HCT116 (cell line): ENCODE results near the gene NGEF. TPM values are rescaled to one million over a fixed set of nuclear protein-coding genes. Genes with fewer than 3 reads are reported as not detected.

Source experiments
- ATAC-seq: fragments of 200-7000 bp; cut with Tn5 transposase; 2 replicates; pipeline ENCODE4 v1.9.1; 2020; ENCODE audit warnings: mild to moderate bottlenecking, moderate library complexity
- BruUV-seq: library from RNA; stranded (reverse); fragments of 400-500 nt; replicated peaks from 2 replicates; lab custom pipeline; 2021; lab: Mats Ljungman, UMichigan
- CTCF ChIA-PET: fragments of 300-600 bp; sonication (Branson Sonifier 250); formaldehyde crosslinking; loops from one replicate; lab custom pipeline; 2021; ENCODE audit warnings: antibody characterized with exemption; lab: Charles Lee
- POLR2A ChIA-PET: fragments of 300-600, 350-600 bp; sonication (Branson Sonifier 250); formaldehyde crosslinking; loops from one replicate; lab custom pipeline; 2021; ENCODE audit warnings: antibody characterized with exemption; lab: Charles Lee
- RAD21 ChIA-PET, 2 experiments: fragments of 300-600 bp; sonication (Branson Sonifier 250); formaldehyde crosslinking; loops; one replicate each; lab custom pipeline; 2023; ENCODE audit warnings: low total read pairs in 2 of 2; ENCODE audit not compliant: uncharacterized antibody in 2 of 2, unreplicated experiment in 2 of 2, low non-redundant PET in 1 of 2; lab: Charles Lee
- DNase-seq: peaks from one replicate; pipeline ENCODE4 v3.0.0-alpha.2; 2010; ENCODE audit warnings: low read depth, low spot score
- H2AFZ ChIP-seq: fragments of 200-600 bp; shearing (Covaris generic), sonication (generic); 2 replicates; pipeline ENCODE4 v1.6.1; 2017; ENCODE audit warnings: low read depth, mixed run types, mixed read lengths, antibody characterized with exemption, low read length; ENCODE audit not compliant: poor library complexity, severe bottlenecking
- H3K27ac ChIP-seq: 2 replicates; pipeline ENCODE4 v1.5.1; 2012; ENCODE audit warnings: low read depth, low read length
- H3K27me3 ChIP-seq: fragments of 200-600 bp; sonication (generic); 2 replicates; pipeline ENCODE4 v1.6.1; 2016; ENCODE audit warnings: mixed run types, low read length, mixed read lengths; ENCODE audit not compliant: insufficient read depth
- H3K36me3 ChIP-seq, 2 experiments: fragments of 200-500 bp in 1 of 2; fragments of 200-600 bp in 1 of 2; sonication (Bioruptor generic) in 1 of 2; sonication (generic) in 1 of 2; 2 replicates each; pipeline versions ENCODE4 v1.5.1 to v1.6.1; 2014 to 2016; ENCODE audit warnings: low read length in 2 of 2, inconsistent platforms in 1 of 2, mixed read lengths in 1 of 2, mixed run types in 1 of 2; ENCODE audit not compliant: insufficient read depth in 2 of 2, control insufficient read depth in 1 of 2
- H3K4me1 ChIP-seq, 2 experiments: fragments of 200-600 bp in 1 of 2; sonication (generic) in 1 of 2; 2 replicates each; pipeline versions ENCODE4 v1.5.1 to v1.6.1; 2012 to 2017; ENCODE audit warnings: low read length in 2 of 2, inconsistent platforms in 1 of 2, mild to moderate bottlenecking in 1 of 2, mixed read lengths in 1 of 2, mixed run types in 1 of 2, moderate library complexity in 1 of 2; ENCODE audit not compliant: insufficient read depth in 2 of 2, control insufficient read depth in 1 of 2
- H3K4me2 ChIP-seq: fragments of 200-600 bp; sonication (generic); 2 replicates; pipeline ENCODE4 v1.6.1; 2017; ENCODE audit warnings: mixed run types, low read length, mixed read lengths
- H3K4me3 ChIP-seq, 2 experiments: fragments of 200-600 bp in 1 of 2; sonication (generic) in 1 of 2; replicated peaks in 1 of 2; 2 replicates each; pipeline ENCODE4 v1.5.1; 2011 to 2016; ENCODE audit warnings: low read length in 2 of 2, control low read depth in 1 of 2, low read depth in 1 of 2, mild to moderate bottlenecking in 1 of 2, mixed read lengths in 1 of 2, mixed run types in 1 of 2
- H3K79me2 ChIP-seq: fragments of 200-600 bp; sonication (generic); 2 replicates; pipeline ENCODE4 v1.6.1; 2017; ENCODE audit warnings: mild to moderate bottlenecking, mixed run types, low read length, moderate library complexity, mixed read lengths; ENCODE audit not compliant: insufficient read depth
- H3K9ac ChIP-seq: fragments of 200-600 bp; sonication (generic); 2 replicates; pipeline ENCODE4 v1.6.1; 2016; ENCODE audit warnings: low read length, mixed read lengths
- H3K9me2 ChIP-seq: fragments of 200-600 bp; sonication (generic), shearing (Covaris generic); 2 replicates; pipeline ENCODE4 v1.6.1; 2017; ENCODE audit warnings: mixed run types, mild to moderate bottlenecking, moderate library complexity; ENCODE audit not compliant: insufficient read depth
- H3K9me3 ChIP-seq, 2 experiments: fragments of 200-500 bp in 1 of 2; fragments of 200-600 bp in 1 of 2; sonication (Bioruptor generic) in 1 of 2; sonication (generic) in 1 of 2; 2 replicates each; pipeline ENCODE4 v1.6.1; 2014 to 2017; ENCODE audit warnings: low read length in 2 of 2, mixed read lengths in 2 of 2, inconsistent platforms in 1 of 2, low read depth in 1 of 2, mild to moderate bottlenecking in 1 of 2, mixed run types in 1 of 2, moderate library complexity in 1 of 2; ENCODE audit not compliant: control insufficient read depth in 1 of 2, insufficient read depth in 1 of 2
- H4K20me1 ChIP-seq: fragments of 200-600 bp; sonication (generic), shearing (Covaris generic); 2 replicates; pipeline ENCODE4 v1.6.1; 2017; ENCODE audit warnings: mixed run types, mild to moderate bottlenecking, moderate library complexity; ENCODE audit not compliant: insufficient read depth
- CBX3 ChIP-seq: IDR thresholded peaks from 2 replicates; pipeline ENCODE4 v1.6.1; 2012; ENCODE audit warnings: low read depth
- CEBPB ChIP-seq: IDR thresholded peaks from 2 replicates; pipeline ENCODE4 v1.6.1; 2012; ENCODE audit warnings: low read depth
- EZH2phosphoT487 ChIP-seq: fragments of 200-600 bp; IDR thresholded peaks from 2 replicates; pipeline ENCODE4 v1.6.1; 2018; ENCODE audit warnings: antibody characterized with exemption, borderline replicate concordance
- POLR2AphosphoS5 ChIP-seq: IDR thresholded peaks from 2 replicates; pipeline ENCODE4 v1.6.1; 2011; ENCODE audit warnings: mild to moderate bottlenecking, low read depth, low read length, moderate library complexity
- RAD21 ChIP-seq: IDR thresholded peaks from 2 replicates; pipeline ENCODE4 v1.6.1; 2012; ENCODE audit warnings: low read depth, mild to moderate bottlenecking
- SIN3A ChIP-seq: IDR thresholded peaks from 2 replicates; pipeline ENCODE4 v1.6.1; 2012; ENCODE audit warnings: low read depth
- SP1 ChIP-seq: IDR thresholded peaks from 2 replicates; pipeline ENCODE4 v1.6.1; 2012; ENCODE audit warnings: low read depth
- TCF7L2 ChIP-seq: IDR thresholded peaks from 2 replicates; pipeline ENCODE4 v1.7.0; 2011; ENCODE audit warnings: borderline replicate concordance, inconsistent platforms; ENCODE audit not compliant: insufficient read depth, insufficient read length; ENCODE audit errors: extremely low read depth
- intact Hi-C: fragments of 100-400 bp; cut with micrococcal nuclease; formaldehyde crosslinking; loops from 2 replicates; pipeline ENCODE4 v1.10.0; 2022
- total RNA-seq: library from RNA; stranded (reverse); gene quantifications from one replicate; pipeline ENCODE4 v1.2.1, GENCODE V29; 2021; ENCODE audit not compliant: unreplicated experiment
- TF ChIP-seq, protein P1 (sequence below), 3 experiments: fragments of 200-600 bp in 1 of 3; sonication (generic) in 1 of 3; IDR thresholded peaks in 2 of 3; conservative IDR thresholded peaks in 1 of 3; 2 replicates each; pipeline ENCODE4 v1.5.1; 2012 to 2017; ENCODE audit warnings: low read depth in 2 of 3, low read length in 2 of 3, antibody characterized with exemption in 1 of 3, borderline replicate concordance in 1 of 3, control low read depth in 1 of 3, mild to moderate bottlenecking in 1 of 3, mixed read lengths in 1 of 3, mixed run types in 1 of 3, moderate library complexity in 1 of 3; ENCODE audit not compliant: insufficient read depth in 1 of 3
- TF ChIP-seq, protein P2 (sequence below): IDR thresholded peaks from 2 replicates; pipeline ENCODE4 v1.6.1; 2012; ENCODE audit warnings: low read depth

NGEF gene
- total RNA-seq, 1 experiment from 2014 or later: 12.6 TPM

- TF ChIP-seq, protein P1, sequence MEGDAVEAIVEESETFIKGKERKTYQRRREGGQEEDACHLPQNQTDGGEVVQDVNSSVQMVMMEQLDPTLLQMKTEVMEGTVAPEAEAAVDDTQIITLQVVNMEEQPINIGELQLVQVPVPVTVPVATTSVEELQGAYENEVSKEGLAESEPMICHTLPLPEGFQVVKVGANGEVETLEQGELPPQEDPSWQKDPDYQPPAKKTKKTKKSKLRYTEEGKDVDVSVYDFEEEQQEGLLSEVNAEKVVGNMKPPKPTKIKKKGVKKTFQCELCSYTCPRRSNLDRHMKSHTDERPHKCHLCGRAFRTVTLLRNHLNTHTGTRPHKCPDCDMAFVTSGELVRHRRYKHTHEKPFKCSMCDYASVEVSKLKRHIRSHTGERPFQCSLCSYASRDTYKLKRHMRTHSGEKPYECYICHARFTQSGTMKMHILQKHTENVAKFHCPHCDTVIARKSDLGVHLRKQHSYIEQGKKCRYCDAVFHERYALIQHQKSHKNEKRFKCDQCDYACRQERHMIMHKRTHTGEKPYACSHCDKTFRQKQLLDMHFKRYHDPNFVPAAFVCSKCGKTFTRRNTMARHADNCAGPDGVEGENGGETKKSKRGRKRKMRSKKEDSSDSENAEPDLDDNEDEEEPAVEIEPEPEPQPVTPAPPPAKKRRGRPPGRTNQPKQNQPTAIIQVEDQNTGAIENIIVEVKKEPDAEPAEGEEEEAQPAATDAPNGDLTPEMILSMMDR (IDR thresholded peaks at IDR 0.05 in 2 of 3, conservative IDR thresholded peaks at IDR 0.05 in 1 of 3; ENCODE audit: borderline replicate concordance in 1 of 3, insufficient read depth in 1 of 3, low read depth in 2 of 3, low read length in 2 of 3): no peak
- TF ChIP-seq SIN3A (no peak), SP1 (no peak), EZH2phosphoT487 (no peak), CEBPB (no peak), RAD21 (no peak), TCF7L2 (no peak), CBX3 (no peak), POLR2AphosphoS5 (no peak)
- TF ChIP-seq, protein P2, sequence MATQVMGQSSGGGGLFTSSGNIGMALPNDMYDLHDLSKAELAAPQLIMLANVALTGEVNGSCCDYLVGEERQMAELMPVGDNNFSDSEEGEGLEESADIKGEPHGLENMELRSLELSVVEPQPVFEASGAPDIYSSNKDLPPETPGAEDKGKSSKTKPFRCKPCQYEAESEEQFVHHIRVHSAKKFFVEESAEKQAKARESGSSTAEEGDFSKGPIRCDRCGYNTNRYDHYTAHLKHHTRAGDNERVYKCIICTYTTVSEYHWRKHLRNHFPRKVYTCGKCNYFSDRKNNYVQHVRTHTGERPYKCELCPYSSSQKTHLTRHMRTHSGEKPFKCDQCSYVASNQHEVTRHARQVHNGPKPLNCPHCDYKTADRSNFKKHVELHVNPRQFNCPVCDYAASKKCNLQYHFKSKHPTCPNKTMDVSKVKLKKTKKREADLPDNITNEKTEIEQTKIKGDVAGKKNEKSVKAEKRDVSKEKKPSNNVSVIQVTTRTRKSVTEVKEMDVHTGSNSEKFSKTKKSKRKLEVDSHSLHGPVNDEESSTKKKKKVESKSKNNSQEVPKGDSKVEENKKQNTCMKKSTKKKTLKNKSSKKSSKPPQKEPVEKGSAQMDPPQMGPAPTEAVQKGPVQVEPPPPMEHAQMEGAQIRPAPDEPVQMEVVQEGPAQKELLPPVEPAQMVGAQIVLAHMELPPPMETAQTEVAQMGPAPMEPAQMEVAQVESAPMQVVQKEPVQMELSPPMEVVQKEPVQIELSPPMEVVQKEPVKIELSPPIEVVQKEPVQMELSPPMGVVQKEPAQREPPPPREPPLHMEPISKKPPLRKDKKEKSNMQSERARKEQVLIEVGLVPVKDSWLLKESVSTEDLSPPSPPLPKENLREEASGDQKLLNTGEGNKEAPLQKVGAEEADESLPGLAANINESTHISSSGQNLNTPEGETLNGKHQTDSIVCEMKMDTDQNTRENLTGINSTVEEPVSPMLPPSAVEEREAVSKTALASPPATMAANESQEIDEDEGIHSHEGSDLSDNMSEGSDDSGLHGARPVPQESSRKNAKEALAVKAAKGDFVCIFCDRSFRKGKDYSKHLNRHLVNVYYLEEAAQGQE: no peak
- no peak overlapping the region for H2AFZ ChIP-seq
- H3K4me3 ChIP-seq: no peak overlapping the region
- ATAC-seq (no peak), DNase-seq (no peak)
- POLR2A ChIA-PET: interaction anchor here (1.2 kb wide), 1 partner anchor 9 kb away, joined by 4 read pairs; no protein-coding TSS in a partner anchor
- CTCF ChIA-PET: no interaction called here
- 0 out of 4 replicates have a peak, but pooled peaks cover 0 to 3% of the 10 kb centered on the region in 2 experiments for H3K36me3 ChIP-seq
- H3K27ac ChIP-seq: no peak overlapping the region
- H3K9me2 ChIP-seq: no peaks in the 10 kb centered on the region
- BruUV-seq: no TSS peak
- no peak overlapping the region for H3K9ac ChIP-seq
- no peaks in the 10 kb centered on the region for H3K27me3 ChIP-seq
- no peaks in the 10 kb centered on the region for H4K20me1 ChIP-seq
- RAD21 ChIA-PET: no interaction called here
- intact Hi-C loops: no loop called here
- no peaks in the 10 kb centered on the region for H3K9me3 ChIP-seq
- no peaks in the 10 kb centered on the region for H3K79me2 ChIP-seq
- no peaks in the 10 kb centered on the region for H3K4me1 ChIP-seq
- no peak overlapping the region for H3K4me2 ChIP-seq
Measured at GRCh38 chr2:232882085-232882484, 131.0 kb downstream of the NGEF start.
